RWPE2 (cell line): ENCODE data around the gene NOS1AP.
A peak's percentile ranks its signal among the peaks of the same experiment; 100 is the strongest.

ENCODE experiments used
- ATAC-seq: fragments of 200-7000 bp; cut with Tn5 transposase; 3 replicates; pipeline ENCODE4 v1.9.1; 2021; ENCODE audit warnings: low read depth
- DNase-seq: peaks from one replicate; pipeline ENCODE4 v3.0.0-alpha.2; 2020; ENCODE audit warnings: low spot score
- H3K27ac ChIP-seq: fragments of 450-650 bp; 2 replicates; pipeline ENCODE4 v1.5.1; 2017; ENCODE audit warnings: mild to moderate bottlenecking; ENCODE audit not compliant: poor library complexity, severe bottlenecking
- H3K27me3 ChIP-seq: fragments of 250-450 bp; sonication (Bioruptor Pico); 2 replicates; pipeline ENCODE4 v1.5.1; 2021; ENCODE audit warnings: mild to moderate bottlenecking, moderate library complexity; ENCODE audit not compliant: insufficient read depth, poor library complexity, severe bottlenecking
- H3K36me3 ChIP-seq: fragments of 250-450 bp; sonication (Bioruptor Pico); 2 replicates; pipeline ENCODE4 v1.5.1; 2020; ENCODE audit warnings: low read depth, mild to moderate bottlenecking, moderate library complexity
- H3K4me1 ChIP-seq: fragments of 250-450 bp; sonication (Bioruptor Pico); 2 replicates; pipeline ENCODE4 v1.5.1; 2021; ENCODE audit warnings: mild to moderate bottlenecking, moderate library complexity; ENCODE audit not compliant: insufficient read depth, poor library complexity, severe bottlenecking
- H3K4me3 ChIP-seq: fragments of 250-450 bp; sonication (Bioruptor Pico); 2 replicates; pipeline ENCODE4 v1.5.1; 2021; ENCODE audit warnings: mild to moderate bottlenecking, moderate library complexity; ENCODE audit not compliant: severe bottlenecking
- H3K9me3 ChIP-seq: fragments of 250-450 bp; sonication (Bioruptor Pico); 2 replicates; pipeline ENCODE4 v1.5.1; 2021; ENCODE audit warnings: mild to moderate bottlenecking, moderate library complexity; ENCODE audit not compliant: severe bottlenecking
- CTCF ChIP-seq: fragments of 450-650 bp; IDR thresholded peaks from one replicate; pipeline ENCODE4 v1.5.1; 2017; ENCODE audit warnings: mild to moderate bottlenecking, moderate library complexity; ENCODE audit not compliant: poor library complexity, severe bottlenecking

NOS1AP gene

DNA sequence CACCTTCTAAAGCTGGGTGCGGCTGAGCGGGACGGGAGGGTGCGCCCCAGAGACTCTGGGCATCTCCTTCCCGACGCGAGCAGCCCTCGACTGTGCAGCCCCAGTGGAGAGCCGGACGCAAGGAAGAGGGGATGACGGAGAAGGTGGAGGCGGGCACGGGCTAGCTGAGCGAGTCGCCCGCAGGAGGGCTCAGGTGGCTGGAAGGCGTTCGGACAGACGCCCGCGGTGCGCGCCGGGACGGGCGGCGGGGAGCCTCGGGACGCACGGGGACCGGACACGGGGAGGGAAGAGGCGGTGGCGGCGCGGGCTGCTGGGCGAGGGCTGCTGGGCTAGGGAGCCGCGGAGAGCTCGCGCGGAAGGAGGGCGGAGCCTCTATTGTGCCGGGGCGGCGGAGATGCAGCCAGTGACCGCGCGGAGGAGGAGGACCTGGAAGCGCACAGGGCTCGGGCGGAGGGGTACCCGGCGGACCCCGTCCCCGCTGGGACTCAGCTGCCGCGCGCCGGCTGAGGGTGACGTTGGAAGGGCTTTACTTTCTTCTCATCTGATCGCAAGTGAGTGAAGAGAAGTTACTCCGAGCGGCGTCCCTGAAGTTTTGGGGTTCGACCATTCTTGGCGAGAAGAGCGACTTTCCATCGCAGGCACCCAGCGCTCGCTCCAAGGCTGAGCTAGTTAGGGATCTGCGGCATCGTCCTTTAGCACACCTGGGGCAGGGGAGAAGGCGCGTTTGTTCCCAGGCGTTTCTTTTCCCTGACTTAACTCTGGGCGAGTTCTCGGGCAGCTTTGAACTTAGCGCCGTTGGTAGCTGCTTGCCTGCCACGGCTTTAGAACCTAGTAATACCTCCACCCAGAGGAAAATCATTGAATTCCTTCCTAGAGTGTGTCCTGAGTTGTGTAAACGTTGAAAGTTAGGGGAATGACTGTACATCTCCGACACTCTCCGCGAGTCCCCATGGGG is 45.7 kb upstream of the NOS1AP start, which contains the start of gene OLFML2B:
Gene OLFML2B (minus strand): TSS at position 323 of the 955 bp plus-strand sequence. CDS start 439 bp downstream, outside the sequence.
- no peaks in the 10 kb centered on the region for H3K9me3 ChIP-seq
- peak within 1 kb of the TSS; percentile 40 for H3K4me3 ChIP-seq
- H3K27ac ChIP-seq, result no peak within 1 kb of the TSS
- H3K36me3 ChIP-seq, result no peaks in the 10 kb centered on the region
- DNase-seq (peak; percentile 73), ATAC-seq (peak; percentile 90)
- peak; percentile 56 for TF ChIP-seq CTCF
- no peaks in the 10 kb centered on the region for H3K27me3 ChIP-seq
- no peaks in the 10 kb centered on the region for H3K4me1 ChIP-seq

DNA sequence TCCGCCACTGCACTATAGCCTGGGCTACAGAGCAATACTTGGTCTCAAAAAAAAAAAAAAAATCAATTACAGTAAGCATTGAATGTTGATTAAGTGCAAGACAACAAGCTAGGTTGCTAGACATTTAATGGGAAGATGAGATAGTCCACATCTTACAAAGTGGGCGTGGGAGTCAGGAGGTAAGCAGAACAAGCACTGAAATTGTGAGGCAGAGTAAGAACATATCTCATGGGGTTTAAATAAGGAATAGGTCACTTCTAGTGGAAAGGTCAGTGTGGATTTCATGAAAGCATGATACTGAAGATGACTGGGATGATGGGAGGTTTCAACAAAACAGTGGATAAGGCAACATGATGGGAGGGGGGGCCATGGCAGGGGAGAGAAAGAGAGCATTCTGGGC is 44.0 kb upstream of the NOS1AP start:
- no peaks in the 10 kb centered on the region for H3K27me3 ChIP-seq
- no peak for DNase-seq
- no peak overlapping the region for H3K27ac ChIP-seq
- H3K9me3 ChIP-seq, result no peaks in the 10 kb centered on the region
- no peaks in the 10 kb centered on the region for H3K36me3 ChIP-seq
- no peak for ATAC-seq
- no peak overlapping the region for H3K4me3 ChIP-seq
- no peak for TF ChIP-seq CTCF
- no peaks in the 10 kb centered on the region for H3K4me1 ChIP-seq

DNA sequence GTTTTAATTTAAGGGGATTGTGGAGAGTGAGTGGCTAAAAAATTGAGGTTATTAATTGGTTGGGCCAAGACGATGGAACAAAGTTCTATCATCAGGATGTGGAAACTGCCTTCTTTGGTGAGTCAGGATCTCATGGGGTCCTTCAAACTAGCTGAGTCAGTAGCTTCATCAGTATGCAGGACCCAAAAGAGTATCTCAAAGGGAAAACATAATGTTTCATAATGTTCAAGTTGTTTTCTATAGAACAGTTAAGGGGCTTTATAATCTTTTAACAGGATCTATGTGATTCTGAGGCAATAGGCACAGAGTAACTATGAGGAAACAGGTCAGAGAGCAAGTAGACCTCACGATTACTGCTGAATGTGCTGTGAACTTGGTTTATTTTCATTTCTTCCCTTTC is 42.6 kb upstream of the NOS1AP start:
- Histone ChIP-seq H3K9me3 (no peaks in the 10 kb centered on the region), H3K4me1 (no peaks in the 10 kb centered on the region), H3K36me3 (no peaks in the 10 kb centered on the region), H3K27me3 (no peaks in the 10 kb centered on the region), H3K4me3 (no peak overlapping the region), H3K27ac (no peak overlapping the region)
- DNase-seq (no peak), ATAC-seq (no peak)
- no peak for TF ChIP-seq CTCF

DNA sequence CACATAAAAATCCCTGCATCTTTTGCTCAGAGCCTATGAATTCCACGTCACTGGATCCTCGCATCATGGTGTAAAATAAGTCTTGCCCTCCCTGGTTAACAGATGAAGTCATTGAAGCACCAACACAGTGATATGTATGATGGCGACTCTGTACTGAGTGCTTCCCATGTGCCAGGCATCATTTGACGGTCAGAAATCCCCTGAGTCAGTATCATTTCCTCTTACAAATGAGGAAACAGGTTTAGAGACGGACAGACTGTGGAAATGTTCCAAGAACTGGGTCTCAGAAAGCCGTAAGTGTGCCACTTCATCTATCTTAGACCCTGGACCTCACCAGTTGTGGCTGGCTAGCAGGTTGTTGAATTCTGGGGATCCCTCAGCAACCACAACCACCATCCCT is 40.8 kb upstream of the NOS1AP start:
- no peak for TF ChIP-seq CTCF
- no peaks in the 10 kb centered on the region for H3K27me3 ChIP-seq
- no peaks in the 10 kb centered on the region for H3K9me3 ChIP-seq
- H3K27ac ChIP-seq, result no peak overlapping the region
- ATAC-seq (no peak), DNase-seq (no peak)
- H3K4me1 ChIP-seq, result no peaks in the 10 kb centered on the region
- no peaks in the 10 kb centered on the region for H3K36me3 ChIP-seq
- H3K4me3 ChIP-seq, result no peak overlapping the region

DNA sequence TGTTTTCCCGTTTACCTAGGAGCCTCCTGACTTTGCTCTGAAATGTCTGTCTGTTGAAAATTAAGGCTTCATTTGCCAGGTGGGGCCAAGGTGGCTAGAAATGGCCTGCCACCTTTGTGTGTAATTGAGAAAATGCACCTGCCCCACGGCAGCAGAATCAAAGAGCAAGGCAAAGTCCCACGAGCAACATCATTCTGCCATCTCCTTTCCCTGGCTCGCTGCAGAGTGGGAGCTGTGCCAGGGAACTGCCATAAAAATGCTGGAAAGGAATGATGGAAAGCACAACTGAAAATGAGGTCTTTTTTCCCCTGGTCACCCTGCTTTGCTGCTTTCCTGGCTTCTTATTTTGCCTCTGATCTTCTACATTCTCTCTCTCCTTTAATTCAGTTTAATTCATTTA is 40.3 kb upstream of the NOS1AP start:
- Histone ChIP-seq H3K4me3 (no peak overlapping the region), H3K27ac (no peak overlapping the region), H3K9me3 (no peaks in the 10 kb centered on the region), H3K36me3 (no peaks in the 10 kb centered on the region), H3K4me1 (no peaks in the 10 kb centered on the region), H3K27me3 (no peaks in the 10 kb centered on the region)
- TF ChIP-seq CTCF, result no peak
- DNase-seq (no peak), ATAC-seq (no peak)
